Measurements from ENCODE around the gene MYO5A.

The MYO5A gene

GRCh38 chr15:52352086-52352485 lies 176.6 kb downstream of the MYO5A start:
- DNase-seq, result no peak

GRCh38 chr15:52351206-52351908 lies 177.3 kb downstream of the MYO5A start:
- DNase-seq, result no peak

- no peak for DNase-seq
Measured at GRCh38 chr15:52350423-52350822, 178.3 kb downstream of the MYO5A start.

GRCh38 chr15:52349052-52349700 lies 179.5 kb downstream of the MYO5A start:
- no peak for DNase-seq

- no peak for DNase-seq
Measured at GRCh38 chr15:52348056-52348745, 180.5 kb downstream of the MYO5A start.

- DNase-seq, result no peak
Measured at GRCh38 chr15:52344592-52344991, 184.1 kb downstream of the MYO5A start.

GRCh38 chr15:52343831-52344230 lies 184.8 kb downstream of the MYO5A start:
- DNase-seq, result no peak

- no peak for DNase-seq
Measured at GRCh38 chr15:52340093-52340492, 188.6 kb downstream of the MYO5A start.

GRCh38 chr15:52338891-52339290 lies 189.8 kb downstream of the MYO5A start:
- no peak for DNase-seq

GRCh38 chr15:52338058-52338457 lies 190.6 kb downstream of the MYO5A start:
- no peak for DNase-seq

- no peak for DNase-seq
Measured at GRCh38 chr15:52337198-52337853, 191.4 kb downstream of the MYO5A start.

- DNase-seq, result no peak
Measured at GRCh38 chr15:52336529-52336928, 192.2 kb downstream of the MYO5A start.

GRCh38 chr15:52334491-52335160 lies 194.1 kb downstream of the MYO5A start:
- no peak for DNase-seq

GRCh38 chr15:52331490-52332240 lies 197.0 kb downstream of the MYO5A start:
- DNase-seq, result no peak

- no peak for DNase-seq
Measured at GRCh38 chr15:52329987-52330386, 198.7 kb downstream of the MYO5A start.

- no peak for DNase-seq
Measured at GRCh38 chr15:52329150-52329549, 199.5 kb downstream of the MYO5A start.

- no peak for DNase-seq
Measured at GRCh38 chr15:52328680-52329079, 200.0 kb downstream of the MYO5A start.

- DNase-seq, result no peak
Measured at GRCh38 chr15:52326756-52327155, 201.9 kb downstream of the MYO5A start.

- no peak for DNase-seq
Measured at GRCh38 chr15:52324109-52324508, 204.6 kb downstream of the MYO5A start.

- no peak for DNase-seq
Measured at GRCh38 chr15:52318729-52319500, 209.8 kb downstream of the MYO5A start.

GRCh38 chr15:52317688-52318087 lies 211.0 kb downstream of the MYO5A start:
- no peak for DNase-seq

Measured in NCI-H510A (cell line).